GM12878 (cell line): ENCODE results near the gene SUMF2. TPM values are rescaled to one million over a fixed set of nuclear protein-coding genes. Genes with fewer than 3 reads are reported as not detected.

Experiments
- ATAC-seq: fragments of 200-7000 bp; cut with Tn5 transposase; 3 replicates; pipeline ENCODE4 v1.9.1; 2020; ENCODE audit warnings: mild to moderate bottlenecking, moderate library complexity
- BruUV-seq: library from RNA; stranded (reverse); fragments of 400-500 nt; replicated peaks from 2 replicates; lab custom pipeline; 2021; lab: Mats Ljungman, UMichigan
- CTCF ChIA-PET: fragments of 300-600 bp; sonication (Branson Sonifier 250); formaldehyde crosslinking; extraction: SDS; loops from one replicate; lab custom pipeline; 2021; ENCODE audit warnings: inconsistent platforms; lab: Yijun Ruan, JAX
- POLR2A ChIA-PET: fragments of 350-600 bp; formaldehyde crosslinking; extraction: SDS; loops from one replicate; lab custom pipeline; 2021; ENCODE audit warnings: inconsistent platforms; lab: Charles Lee
- RAD21 ChIA-PET: fragments of 300-600 bp; sonication (Branson Sonifier 250); formaldehyde crosslinking; loops from one replicate; lab custom pipeline; 2023; ENCODE audit warnings: antibody characterized with exemption; ENCODE audit not compliant: unreplicated experiment; lab: Charles Lee
- SMC1A ChIA-PET: fragments of 300-600 bp; sonication (Branson Sonifier 250); formaldehyde crosslinking; loops from one replicate; lab custom pipeline; 2023; ENCODE audit not compliant: unreplicated experiment, uncharacterized antibody; lab: Charles Lee
- DNase-seq: peaks from one replicate; pipeline ENCODE4 v3.0.0-alpha.2; 2011; ENCODE audit warnings: low read depth, low spot score
- FAIRE-seq: peaks from 3 replicates; lab custom pipeline; 2011; peaks lifted over from hg19 to GRCh38; lab: Jason Lieb, UNC
- H2AFZ ChIP-seq: 2 replicates; pipeline ENCODE4 v1.6.0; 2011; ENCODE audit warnings: low read depth, low read length, control low read depth; ENCODE audit not compliant: control insufficient read depth
- H3K27ac ChIP-seq: 2 replicates; pipeline ENCODE4 v1.5.1; 2011; ENCODE audit warnings: control low read depth; ENCODE audit not compliant: control insufficient read depth, insufficient read depth
- H3K27me3 ChIP-seq, 2 experiments: replicated peaks in 1 of 2; 2 replicates each; pipeline versions ENCODE4 v1.6.0 to v1.6.1; 2011; ENCODE audit warnings: low read length in 1 of 2; ENCODE audit not compliant: control insufficient read depth in 2 of 2, insufficient read depth in 2 of 2
- H3K36me3 ChIP-seq, 2 experiments: 2 replicates each; pipeline ENCODE4 v1.5.1; 2011; ENCODE audit warnings: low read length in 1 of 2; ENCODE audit not compliant: control insufficient read depth in 2 of 2, insufficient read depth in 2 of 2
- H3K4me1 ChIP-seq: 2 replicates; pipeline ENCODE4 v1.6.1; 2011; ENCODE audit warnings: mild to moderate bottlenecking, low read length, moderate library complexity, mixed read lengths; ENCODE audit not compliant: control insufficient read depth, insufficient read depth
- H3K4me2 ChIP-seq: 2 replicates; pipeline ENCODE4 v1.6.0; 2011; ENCODE audit warnings: control low read depth; ENCODE audit not compliant: control insufficient read depth, insufficient read depth
- H3K4me3 ChIP-seq: fragments of 200-600 bp; sonication (generic); 2 replicates; pipeline ENCODE4 v1.5.1; 2016
- H3K79me2 ChIP-seq: 2 replicates; pipeline ENCODE4 v1.6.0; 2011; ENCODE audit warnings: low read length; ENCODE audit not compliant: control insufficient read depth, insufficient read depth
- H3K9ac ChIP-seq: 2 replicates; pipeline ENCODE4 v1.8.0; 2011; ENCODE audit warnings: low read length, control low read depth, mixed read lengths; ENCODE audit not compliant: control insufficient read depth, insufficient read depth
- H3K9me3 ChIP-seq: replicated peaks from 3 replicates; pipeline ENCODE4 v1.5.1; 2011; ENCODE audit warnings: mild to moderate bottlenecking, low read length; ENCODE audit not compliant: control insufficient read depth, insufficient read depth
- H4K20me1 ChIP-seq: 2 replicates; pipeline ENCODE4 v1.6.0; 2011; ENCODE audit not compliant: control insufficient read depth, insufficient read depth
- CUX1 ChIP-seq: IDR thresholded peaks from 2 replicates; pipeline ENCODE4 v1.6.1; 2012; ENCODE audit warnings: improper control_type of control experiment, low read depth, low read length; ENCODE audit not compliant: insufficient replicate concordance
- LARP7 ChIP-seq: fragments of 450-650 bp; IDR thresholded peaks from 2 replicates; pipeline ENCODE4 v1.6.1; 2017; ENCODE audit warnings: mild to moderate bottlenecking
- MYC ChIP-seq: IDR thresholded peaks from 2 replicates; pipeline ENCODE4 v1.6.1; 2011; ENCODE audit warnings: mild to moderate bottlenecking, low read length, moderate library complexity, inconsistent platforms; ENCODE audit not compliant: insufficient read depth, insufficient replicate concordance, insufficient read length, severe bottlenecking
- NBN ChIP-seq: fragments of 450-650 bp; IDR thresholded peaks from 2 replicates; pipeline ENCODE4 v1.6.1; 2016
- NFIC ChIP-seq: IDR thresholded peaks from 2 replicates; pipeline ENCODE4 v1.6.1; 2012; ENCODE audit warnings: low read depth, mild to moderate bottlenecking, inconsistent platforms, low read length, moderate library complexity
- PML ChIP-seq: IDR thresholded peaks from 2 replicates; pipeline ENCODE4 v1.6.1; 2012; ENCODE audit warnings: low read length, inconsistent platforms
- RELB ChIP-seq: fragments of 450-650 bp; IDR thresholded peaks from 2 replicates; pipeline ENCODE4 v1.6.1; 2017; ENCODE audit warnings: low read depth, mild to moderate bottlenecking, moderate library complexity
- SMC3 ChIP-seq: IDR thresholded peaks from 2 replicates; pipeline ENCODE4 v1.6.1; 2011; ENCODE audit warnings: low read length, improper control_type of control experiment, borderline replicate concordance
- STAT3 ChIP-seq: IDR thresholded peaks from 2 replicates; pipeline ENCODE4 v1.6.1; 2011; ENCODE audit warnings: low read depth, low read length, improper control_type of control experiment
- TCF3 ChIP-seq: IDR thresholded peaks from 2 replicates; pipeline ENCODE4 v1.6.1; 2012; ENCODE audit warnings: low read depth, mild to moderate bottlenecking, low read length, borderline replicate concordance; ENCODE audit not compliant: insufficient read depth
- TCF7 ChIP-seq: IDR thresholded peaks from 2 replicates; pipeline ENCODE4 v1.6.1; 2014; ENCODE audit warnings: antibody characterized with exemption, borderline replicate concordance
- USF1 ChIP-seq: IDR thresholded peaks from 2 replicates; pipeline ENCODE4 v1.6.1; 2011; ENCODE audit warnings: borderline replicate concordance, low read depth, mild to moderate bottlenecking, moderate library complexity, mixed read lengths, low read length; ENCODE audit not compliant: insufficient read depth; ENCODE audit errors: extremely low read length
- ZNF24 ChIP-seq: fragments of 450-650 bp; IDR thresholded peaks from 2 replicates; pipeline ENCODE4 v1.6.1; 2017; ENCODE audit warnings: antibody characterized with exemption, mild to moderate bottlenecking
- WGBS: methylation state at CpG from one replicate; pipeline ENCODE4 v1.1.6; 2016; ENCODE audit warnings: low lambda C conversion rate; ENCODE audit not compliant: insufficient replicate concordance, insufficient coverage; ENCODE audit errors: missing lambda C conversion rate; 5-methylcytosine and 5-hydroxymethylcytosine counted together
- in situ Hi-C: fragments of 300-500 bp; cut with MboI; formaldehyde crosslinking; loops from 9 replicates; pipeline ENCODE4 v1.14.3; 2018; ENCODE audit warnings: mixed read lengths
- intact Hi-C: fragments of 100-400 bp; cut with micrococcal nuclease; formaldehyde crosslinking; loops from one replicate; pipeline ENCODE4 v1.14.2; 2022; ENCODE audit not compliant: unreplicated experiment
- polyA plus RNA-seq, 11 experiments: library from polyadenylated mRNA; depleted of rRNA in 4 of 11; unstranded in 6 of 11; stranded (reverse) in 5 of 11; fragments of >200 nt; fragmentation: Nextera tagmentation in 4 of 11; fragmentation: Illumina TruSeq in 1 of 11; extraction: Ambion mirVana in 4 of 11; extraction: Trizol in 1 of 11; gene quantifications; 1 replicate in 1 of 11; 2 replicates in 10 of 11; pipeline versions ENCODE4 v1.2.1 to v1.2.3, GENCODE V29; 2011 to 2016; ENCODE audit warnings: inconsistent platforms in 2 of 11, missing spikeins in 2 of 11, low read depth in 1 of 11
- total RNA-seq, 4 experiments: library from RNA; depleted of rRNA in 3 of 4; stranded (reverse); fragments of >200 nt in 3 of 4; fragmentation: Illumina TruSeq in 1 of 4; extraction: Trizol in 1 of 4; gene quantifications; 2 replicates each; pipeline versions ENCODE4 v1.2.1 to v1.2.3, GENCODE V29; 2013 to 2021

Gene SUMF2
- total and polyA plus RNA-seq, 10 of the 15 experiments (the other 5 are each of a cell fraction or from before 2014, with no cell fraction given) = 39.9 to 106 (median 71.7) TPM

- TF ChIP-seq USF1 = no peak
- no peak for TF ChIP-seq SMC3
- no peak for TF ChIP-seq TCF3
- TF ChIP-seq TCF7 = no peak
- no peak for TF ChIP-seq STAT3
- TF ChIP-seq MYC = no peak
- TF ChIP-seq NBN = no peak
- no peak for TF ChIP-seq LARP7
- TF ChIP-seq, all 136 proteins: peak for 0
Observed at GRCh38 chr7:56026538-56026937, 37.5 kb upstream of the SUMF2 start (continued).

GRCh38 chr7:56028942-56029630 is 35.0 kb upstream of the SUMF2 start:
- intact Hi-C loops = no loop called here
- POLR2A ChIA-PET = no interaction called here
- H3K27me3 ChIP-seq = no peaks in the 10 kb centered on the region
- CTCF ChIA-PET = interaction anchor here (1.7 kb wide), 1 partner anchor 28 kb away, joined by 3 read pairs; no protein-coding TSS in a partner anchor
- SMC1A ChIA-PET = no interaction called here
- H4K20me1 ChIP-seq = no peaks in the 10 kb centered on the region
- no peaks in the 10 kb centered on the region; the same call in 1 of the 2 replicates for H3K79me2 ChIP-seq
- H2AFZ ChIP-seq = no peak overlapping the region
- no peak overlapping the region for H3K4me3 ChIP-seq
- no peak for ATAC-seq
- no peak overlapping the region for H3K9ac ChIP-seq
- H3K9me3 ChIP-seq = no peaks in the 10 kb centered on the region
- RAD21 ChIA-PET = interaction anchor here (0.7 kb wide), 1 partner anchor 20 kb away, joined by 3 read pairs; no protein-coding TSS in a partner anchor
- H3K4me1 ChIP-seq = no peaks in the 10 kb centered on the region
- no TSS peak for BruUV-seq
- no peak overlapping the region for H3K4me2 ChIP-seq
- FAIRE-seq = no peak
- H3K27ac ChIP-seq = no peak overlapping the region
- 84% methylated on average over 8 of the region's 9 CpGs for WGBS
- in situ Hi-C loops = no loop called here
- peaks cover 0 to 6% of the 10 kb centered on the region in 2 experiments; a peak in 1 of 4 replicates for H3K36me3 ChIP-seq
- no peak for DNase-seq
- TF ChIP-seq RELB (no peak), NFIC (no peak), CUX1 (no peak), PML (no peak), ZNF24 (no peak), NBN (no peak)
